H1 (cell line): ENCODE results near the gene TADA3. TPM values are rescaled to one million over a fixed set of nuclear protein-coding genes. Genes with fewer than 3 reads are reported as not detected.

Experiments
- CTCF ChIA-PET: fragments of 300-600 bp; sonication (Branson Sonifier 250); formaldehyde crosslinking; loops from one replicate; lab custom pipeline; 2021; ENCODE audit not compliant: partially characterized antibody; lab: Charles Lee
- POLR2A ChIA-PET: fragments of 300-600 bp; sonication (Branson Sonifier 250); formaldehyde crosslinking; loops from one replicate; lab custom pipeline; 2021; ENCODE audit warnings: inconsistent platforms; ENCODE audit not compliant: partially characterized antibody; lab: Charles Lee
- DNase-seq, 2 experiments: peaks; one replicate each; pipeline versions ENCODE4 v3.0.0 to v3.0.0-alpha.2; 2010 to 2022; ENCODE audit warnings: low spot score in 2 of 2, low read depth in 1 of 2, mixed read lengths in 1 of 2
- FAIRE-seq: peaks from 2 replicates; lab custom pipeline; 2011; peaks lifted over from hg19 to GRCh38; lab: Jason Lieb, UNC
- H2AFZ ChIP-seq: 2 replicates; pipeline ENCODE4 v1.8.1; 2012; ENCODE audit warnings: low read length, inconsistent platforms
- H2AK5ac ChIP-seq: 2 replicates; pipeline ENCODE4 v1.6.1; 2013; ENCODE audit warnings: low read depth, low read length
- H2BK120ac ChIP-seq: replicated peaks from 2 replicates; pipeline ENCODE3; 2013; ENCODE audit warnings: low read depth, low read length, inconsistent platforms
- H2BK12ac ChIP-seq: 2 replicates; pipeline ENCODE4 v1.6.1; 2013; ENCODE audit warnings: low read depth, low read length
- H2BK15ac ChIP-seq: 2 replicates; pipeline ENCODE4 v1.6.1; 2013; ENCODE audit warnings: low read length
- H2BK20ac ChIP-seq: 2 replicates; pipeline ENCODE4 v1.6.1; 2013; ENCODE audit warnings: low read length
- H2BK5ac ChIP-seq: 2 replicates; pipeline ENCODE4 v1.6.1; 2013; ENCODE audit warnings: low read depth, low read length
- H3K14ac ChIP-seq: 2 replicates; pipeline ENCODE4 v1.6.1; 2013; ENCODE audit warnings: inconsistent platforms; ENCODE audit not compliant: insufficient read length
- H3K18ac ChIP-seq: 2 replicates; pipeline ENCODE4 v1.6.1; 2013; ENCODE audit warnings: low read length; ENCODE audit errors: extremely low read depth
- H3K23ac ChIP-seq: 2 replicates; pipeline ENCODE4 v1.6.1; 2013; ENCODE audit warnings: inconsistent platforms; ENCODE audit not compliant: insufficient read length
- H3K23me2 ChIP-seq: 2 replicates; pipeline ENCODE4 v1.6.1; 2013; ENCODE audit warnings: low read depth, low read length
- H3K27ac ChIP-seq: 2 replicates; pipeline ENCODE4 v1.6.1; 2011; ENCODE audit warnings: low read depth, low read length, inconsistent platforms
- H3K27me3 ChIP-seq, 4 experiments: replicated peaks in 1 of 4; 1 replicate in 1 of 4; 2 replicates in 3 of 4; pipeline versions ENCODE4 v1.6.1 to v1.8.1; 2011 to 2013; ENCODE audit warnings: low read length in 3 of 4, mild to moderate bottlenecking in 3 of 4, inconsistent platforms in 2 of 4, mixed read lengths in 2 of 4, moderate library complexity in 1 of 4; ENCODE audit not compliant: control insufficient read depth in 3 of 4, insufficient read depth in 3 of 4; ENCODE audit errors: extremely low read depth in 1 of 4
- H3K36me3 ChIP-seq, 4 experiments: 2 replicates each; pipeline versions ENCODE4 v1.6.1 to v1.8.1; 2011 to 2013; ENCODE audit warnings: mild to moderate bottlenecking in 4 of 4, low read length in 3 of 4, moderate library complexity in 2 of 4, control low read depth in 1 of 4, inconsistent platforms in 1 of 4; ENCODE audit not compliant: insufficient read depth in 4 of 4, control insufficient read depth in 2 of 4
- H3K4ac ChIP-seq: replicated peaks from 2 replicates; pipeline ENCODE3; 2013; ENCODE audit warnings: low read length, low read depth, mixed read lengths, inconsistent platforms; ENCODE audit not compliant: insufficient read length
- H3K4me1 ChIP-seq, 4 experiments: replicated peaks in 1 of 4; 1 replicate in 1 of 4; 2 replicates in 3 of 4; pipeline versions ENCODE4 v1.6.1 to v1.8.1; 2011 to 2013; ENCODE audit warnings: low read length in 3 of 4, inconsistent platforms in 2 of 4, mixed read lengths in 1 of 4; ENCODE audit not compliant: insufficient read depth in 4 of 4, control insufficient read depth in 3 of 4
- H3K4me2 ChIP-seq, 2 experiments: 2 replicates each; pipeline versions ENCODE4 v1.6.1 to v1.8.1; 2011 to 2013; ENCODE audit warnings: low read depth in 2 of 2, low read length in 2 of 2, control low read depth in 1 of 2, inconsistent platforms in 1 of 2, mild to moderate bottlenecking in 1 of 2; ENCODE audit not compliant: insufficient read depth in 1 of 2
- H3K4me3 ChIP-seq, 4 experiments: fragments of 200-600, 300-600 bp in 1 of 4; sonication (generic), shearing (Covaris generic), sonication (Bioruptor Twin) in 1 of 4; 2 replicates each; pipeline versions ENCODE4 v1.5.1 to v1.8.1; 2011 to 2016; ENCODE audit warnings: low read length in 4 of 4, low read depth in 3 of 4, control low read depth in 2 of 4, inconsistent platforms in 2 of 4, mild to moderate bottlenecking in 2 of 4, mixed read lengths in 1 of 4, moderate library complexity in 1 of 4; ENCODE audit not compliant: insufficient read depth in 2 of 4; ENCODE audit errors: extremely low read depth in 1 of 4
- H3K56ac ChIP-seq: replicated peaks from 2 replicates; pipeline ENCODE3; 2013; ENCODE audit warnings: low read depth, mild to moderate bottlenecking, mixed read lengths, low read length, inconsistent platforms; ENCODE audit not compliant: insufficient read length
- H3K79me1 ChIP-seq: 2 replicates; pipeline ENCODE4 v1.6.1; 2013; ENCODE audit warnings: low read depth, low read length, control low read depth
- H3K79me2 ChIP-seq, 2 experiments: 2 replicates each; pipeline versions ENCODE4 v1.6.1 to v1.8.1; 2012 to 2013; ENCODE audit warnings: low read length in 2 of 2, mild to moderate bottlenecking in 2 of 2, inconsistent platforms in 1 of 2; ENCODE audit not compliant: insufficient read depth in 2 of 2, control insufficient read depth in 1 of 2
- H3K9ac ChIP-seq, 4 experiments: replicated peaks in 1 of 4; 1 replicate in 1 of 4; 2 replicates in 3 of 4; pipeline versions ENCODE4 v1.6.1 to v1.8.1; 2011 to 2013; ENCODE audit warnings: low read depth in 3 of 4, low read length in 3 of 4, control low read depth in 2 of 4, mild to moderate bottlenecking in 2 of 4, moderate library complexity in 2 of 4, inconsistent platforms in 1 of 4; ENCODE audit errors: extremely low read depth in 1 of 4
- H3K9me3 ChIP-seq, 2 experiments: 2 replicates each; pipeline versions ENCODE4 v1.6.1 to v1.8.1; 2012 to 2013; ENCODE audit warnings: mild to moderate bottlenecking in 2 of 2, moderate library complexity in 2 of 2, control low read depth in 1 of 2, inconsistent platforms in 1 of 2, low read depth in 1 of 2, low read length in 1 of 2, mixed read lengths in 1 of 2; ENCODE audit not compliant: insufficient read depth in 2 of 2
- H4K20me1 ChIP-seq, 2 experiments: replicated peaks in 1 of 2; 2 replicates each; pipeline versions ENCODE3 to v1.8.1; 2011 to 2013; ENCODE audit warnings: inconsistent platforms in 2 of 2, low read length in 2 of 2, mild to moderate bottlenecking in 1 of 2; ENCODE audit not compliant: insufficient read depth in 2 of 2, control insufficient read depth in 1 of 2
- H4K5ac ChIP-seq: 2 replicates; pipeline ENCODE4 v1.6.1; 2013; ENCODE audit warnings: low read length, low read depth, mixed read lengths, inconsistent platforms; ENCODE audit not compliant: insufficient read length
- H4K8ac ChIP-seq: 2 replicates; pipeline ENCODE4 v1.8.0; 2013; ENCODE audit warnings: mild to moderate bottlenecking, moderate library complexity, low read length, inconsistent platforms; ENCODE audit not compliant: insufficient read depth; ENCODE audit errors: extremely low read depth
- H4K91ac ChIP-seq: replicated peaks from 2 replicates; pipeline ENCODE3; 2013; ENCODE audit warnings: low read length, mixed read lengths, inconsistent platforms; ENCODE audit not compliant: insufficient read length
- JUN ChIP-seq: IDR thresholded peaks from 2 replicates; pipeline ENCODE4 v1.6.1; 2011; ENCODE audit warnings: low read depth, mild to moderate bottlenecking, improper control_type of control experiment, low read length
- KDM5A ChIP-seq: fragments of 200-600 bp; IDR thresholded peaks from 2 replicates; pipeline ENCODE4 v1.7.1; 2012; ENCODE audit warnings: mild to moderate bottlenecking, low read length, inconsistent platforms, mixed read lengths
- POU5F1 ChIP-seq: IDR thresholded peaks from 2 replicates; pipeline ENCODE4 v1.6.1; 2011; ENCODE audit warnings: low read depth, mild to moderate bottlenecking, low read length, moderate library complexity
- SIRT6 ChIP-seq: IDR thresholded peaks from one replicate; pipeline ENCODE4 v1.7.1; 2012; ENCODE audit warnings: low read length, inconsistent platforms
- TEAD4 ChIP-seq: IDR thresholded peaks from 2 replicates; pipeline ENCODE4 v1.6.1; 2012; ENCODE audit warnings: low read depth, low read length, inconsistent platforms, mixed read lengths
- WGBS, 2 experiments: shearing (Covaris generic) in 1 of 2; methylation state at CpG; one replicate each; pipeline versions ENCODE4 v1.1.6 to v1.1.7; 2013 to 2015; ENCODE audit warnings: low lambda C conversion rate in 2 of 2, mixed read lengths in 2 of 2, inconsistent platforms in 1 of 2, low coverage in 1 of 2, missing lambda C conversion rate in 1 of 2; ENCODE audit not compliant: insufficient replicate concordance in 2 of 2, insufficient coverage in 1 of 2, insufficient read length in 1 of 2; ENCODE audit errors: extremely low coverage in 1 of 2, missing lambda C conversion rate in 1 of 2; 5-methylcytosine and 5-hydroxymethylcytosine counted together
- polyA plus RNA-seq, 7 experiments: library from polyadenylated mRNA; depleted of rRNA in 3 of 7; stranded (reverse) in 5 of 7; unstranded in 2 of 7; fragments of >200 nt in 5 of 7; fragments of 200-250 nt in 2 of 7; gene quantifications; 1 replicate in 5 of 7; 2 replicates in 1 of 7; 4 replicates in 1 of 7; pipeline versions ENCODE4 v1.2.1 to v1.2.3, GENCODE V29; 2011 to 2013; ENCODE audit warnings: missing spikeins in 2 of 7, mixed read lengths in 2 of 7
- total RNA-seq: library from RNA; stranded (reverse); fragmentation: NEBNext Ultra II Directional; extraction: Animal tissue kit (Norgen Biotek cat#: 25700); gene quantifications from 2 replicates; pipeline ENCODE4 v1.2.1, GENCODE V29; 2021

Gene TADA3
- total and polyA plus RNA-seq, 2 of the 8 experiments (the other 6 are each of a cell fraction or from before 2014, with no cell fraction given): 43.4 to 50.3 TPM

- H2BK20ac ChIP-seq: no peak overlapping the region
- H3K79me2 ChIP-seq: no peaks in the 10 kb centered on the region; a peak in 1 of 4 replicates
- no peak for FAIRE-seq
- no peak overlapping the region for H2BK5ac ChIP-seq
- 94% methylated on average over 7 of the region's 7 CpGs; no CpG with 5 or more reads in 1 of the 2 experiments for WGBS, 2 experiments
- H2AFZ ChIP-seq: no peak overlapping the region
- no peak for TF ChIP-seq TEAD4
- TF ChIP-seq SIRT6: no peak
- TF ChIP-seq KDM5A: no peak
- no peak for TF ChIP-seq POU5F1
- TF ChIP-seq JUN: no peak
- TF ChIP-seq, all 59 proteins: peak for 0
- H3K27ac ChIP-seq: no peak overlapping the region
- H4K8ac ChIP-seq: no peak overlapping the region
- CTCF ChIA-PET: interaction anchor here (0.8 to 1.8 kb wide), 6 partner anchors 9 to 161 kb away, joined by 3 to 9 read pairs (median 3); no protein-coding TSS in a partner anchor
- no peak overlapping the region for H2BK15ac ChIP-seq
- no peak overlapping the region for H3K4me2 ChIP-seq
- H2BK120ac ChIP-seq: no peak overlapping the region
- no peak overlapping the region for H3K23ac ChIP-seq
- peaks cover 6 to 63% (median 35%) of the 10 kb centered on the region in 4 experiments for H3K36me3 ChIP-seq
- H3K9ac ChIP-seq: no peak overlapping the region
- H3K4me3 ChIP-seq: no peak overlapping the region
- H3K18ac ChIP-seq: no peak overlapping the region
- no peaks in the 10 kb centered on the region for H3K79me1 ChIP-seq
- no peak overlapping the region for H3K14ac ChIP-seq
- no peak for DNase-seq
- H3K56ac ChIP-seq: no peak overlapping the region
- H2AK5ac ChIP-seq: no peak overlapping the region
- H2BK12ac ChIP-seq: no peak overlapping the region
- H4K5ac ChIP-seq: no peak overlapping the region
- H4K91ac ChIP-seq: no peak overlapping the region
- no peaks in the 10 kb centered on the region for H3K4me1 ChIP-seq
- H3K4ac ChIP-seq: no peak overlapping the region
- POLR2A ChIA-PET: interaction anchor here (0.7 to 2.3 kb wide), 3 partner anchors 9 to 36 kb away, joined by 3 to 10 read pairs (median 3); partner anchors contain the start of gene OGG1
- H3K9me3 ChIP-seq: no peaks in the 10 kb centered on the region
- peaks cover 0 to 1% of the 10 kb centered on the region in 2 experiments for H4K20me1 ChIP-seq
- no peaks in the 10 kb centered on the region for H3K23me2 ChIP-seq
- H3K27me3 ChIP-seq: no peaks in the 10 kb centered on the region
Measured at GRCh38 chr3:9785602-9786001, 6.7 kb downstream of the TADA3 start.
